GM19239 (cell line): Measurements from ENCODE around the gene LDLRAD2.
"Not testable (repeated sequence)": the region's sequence is repeated elsewhere in the genome, so short reads cannot be mapped to it uniquely, and the experiment has no call there.

Source experiments
- DNase-seq: peaks from one replicate; pipeline ENCODE4 v3.0.0; 2011; ENCODE audit warnings: low spot score; ENCODE audit not compliant: insufficient read length
- FAIRE-seq: peaks from 2 replicates; lab custom pipeline; 2011; peaks lifted over from hg19 to GRCh38; lab: Jason Lieb, UNC

Gene LDLRAD2

DNA sequence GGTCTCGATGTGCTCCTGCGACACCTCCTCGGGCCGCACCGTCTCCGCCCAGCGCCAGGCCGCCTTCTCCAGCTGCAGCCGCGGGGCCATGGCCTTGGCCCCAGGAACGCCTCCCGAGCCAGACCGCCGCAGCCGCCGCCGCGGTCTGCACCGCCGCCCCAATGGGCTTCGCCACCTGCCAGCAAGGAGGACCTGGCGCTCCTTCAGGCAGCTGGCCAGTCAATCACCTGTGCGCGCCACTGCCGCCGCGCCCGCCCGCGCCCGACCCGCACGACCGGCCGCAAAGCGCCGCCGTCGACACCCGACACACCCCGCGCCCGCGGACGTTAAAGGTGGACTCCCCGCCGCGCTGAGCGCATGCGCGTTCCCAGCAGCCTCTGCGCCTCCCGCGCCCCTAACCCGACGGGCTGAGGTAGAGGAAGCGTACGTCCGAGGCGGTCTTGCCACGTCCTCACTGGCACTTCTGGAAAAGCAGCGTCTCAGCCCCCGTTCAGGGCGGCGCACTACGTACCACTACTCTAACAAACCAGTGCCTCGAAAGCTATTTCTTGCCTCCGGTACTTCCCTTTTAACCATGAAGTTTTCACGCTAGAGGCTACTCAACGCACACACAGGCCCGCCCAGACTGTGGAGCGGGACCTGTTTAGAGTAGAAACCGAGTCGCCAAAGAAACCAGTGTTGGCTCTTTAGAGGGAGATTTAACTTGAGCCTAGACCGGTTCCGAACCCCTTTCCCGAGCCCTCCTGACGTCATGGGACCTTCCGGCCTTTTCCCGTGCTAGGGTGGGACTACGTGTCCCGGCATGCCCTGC, 29.0 kb upstream of the LDLRAD2 start, which contains the start of gene USP48:
TSS of gene USP48 (minus strand) at position 282 of the 811 bp plus-strand sequence. CDS start at position 90, 192 bp downstream.
- DNase-seq (peak; percentile 61), FAIRE-seq (peak; percentile 98)

DNA sequence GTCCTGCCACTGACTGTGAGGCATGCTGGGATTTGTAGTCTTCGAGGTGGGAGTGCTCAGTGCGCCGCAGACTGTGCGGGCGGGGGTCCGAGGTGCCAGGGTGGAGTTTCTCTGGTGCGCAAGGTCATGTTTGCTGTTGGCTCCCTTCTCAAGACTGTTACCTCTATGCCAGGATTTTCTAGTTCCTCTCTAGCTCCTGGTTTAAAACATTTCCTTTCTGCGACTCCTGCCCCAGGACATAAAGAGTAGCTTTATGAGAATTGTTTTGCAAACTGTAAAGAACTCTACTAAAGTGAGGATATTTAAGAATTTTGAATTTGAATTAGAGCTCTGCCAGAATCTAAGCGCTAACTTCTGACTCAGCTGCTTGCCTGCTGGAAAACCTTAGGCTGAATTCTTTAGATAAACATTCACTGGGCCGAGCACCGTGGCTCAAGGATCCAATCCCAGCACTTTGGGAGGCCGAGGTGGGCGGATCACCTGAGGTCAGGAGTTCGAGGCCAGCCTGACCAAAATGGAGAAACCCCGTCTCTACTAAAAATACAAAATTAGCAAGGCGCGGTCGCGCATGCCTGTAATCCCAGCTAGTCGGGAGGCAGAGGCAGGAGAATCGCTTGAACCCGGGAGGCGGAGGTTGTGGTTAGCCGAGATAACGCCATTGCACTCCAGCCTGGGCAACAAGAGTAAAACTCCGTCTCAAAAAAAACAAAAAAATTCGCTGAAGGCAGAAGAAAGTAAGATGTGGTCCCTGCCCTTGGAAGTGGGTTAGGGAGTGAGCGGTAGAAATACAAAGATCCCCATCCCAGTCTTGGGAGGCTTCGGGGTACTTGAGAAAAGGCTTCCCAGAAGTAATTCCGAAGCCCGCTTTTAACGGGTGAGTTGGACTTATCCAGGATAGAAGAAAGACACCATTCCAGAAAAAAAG, 28.1 kb upstream of the LDLRAD2 start:
- peak; percentile 75 for DNase-seq
- no peak for FAIRE-seq

DNA sequence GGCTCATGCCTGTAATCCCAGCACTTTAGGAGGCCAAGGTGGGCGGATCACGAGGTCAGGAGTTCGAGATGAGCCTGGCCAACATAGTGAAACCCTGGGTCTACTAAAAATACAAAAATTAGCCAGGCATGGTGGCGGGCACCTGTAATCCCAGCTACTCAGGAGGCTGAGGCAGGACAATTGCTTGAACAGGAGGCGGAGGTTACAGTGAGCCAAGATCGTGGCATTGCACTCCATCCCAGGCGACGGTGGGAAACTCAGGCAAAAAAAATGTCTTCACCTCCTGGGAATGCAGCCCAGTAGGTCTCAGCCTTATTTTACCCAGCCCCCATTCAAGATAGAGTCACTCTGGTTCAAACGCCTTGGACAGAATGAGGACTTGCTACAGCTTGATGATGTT, 26.3 kb upstream of the LDLRAD2 start:
- FAIRE-seq: not testable (repeated sequence)

DNA sequence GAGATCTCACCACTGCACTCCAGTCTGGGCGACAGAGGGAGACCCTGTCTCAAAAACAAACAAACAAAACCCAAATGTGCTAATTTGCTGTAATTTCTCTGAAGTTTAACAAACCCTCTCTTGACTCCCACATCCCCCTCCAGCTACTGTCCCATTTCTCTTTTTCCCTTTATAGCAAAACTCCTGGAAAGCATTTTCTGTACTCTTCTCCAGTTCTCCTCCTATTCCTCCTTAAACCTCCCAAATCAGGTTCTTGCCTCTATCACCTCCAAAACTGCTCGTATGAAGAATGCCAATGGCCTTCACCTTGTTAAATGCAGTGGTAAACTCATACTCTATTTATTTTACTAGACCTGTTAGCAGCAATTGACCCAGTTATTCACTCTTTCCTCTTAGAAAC, 25.4 kb upstream of the LDLRAD2 start:
- DNase-seq: no peak
- FAIRE-seq: no peak

More for the DNA sequence above, 26.3 kb upstream of the LDLRAD2 start:
- DNase-seq: not testable (repeated sequence)

DNA sequence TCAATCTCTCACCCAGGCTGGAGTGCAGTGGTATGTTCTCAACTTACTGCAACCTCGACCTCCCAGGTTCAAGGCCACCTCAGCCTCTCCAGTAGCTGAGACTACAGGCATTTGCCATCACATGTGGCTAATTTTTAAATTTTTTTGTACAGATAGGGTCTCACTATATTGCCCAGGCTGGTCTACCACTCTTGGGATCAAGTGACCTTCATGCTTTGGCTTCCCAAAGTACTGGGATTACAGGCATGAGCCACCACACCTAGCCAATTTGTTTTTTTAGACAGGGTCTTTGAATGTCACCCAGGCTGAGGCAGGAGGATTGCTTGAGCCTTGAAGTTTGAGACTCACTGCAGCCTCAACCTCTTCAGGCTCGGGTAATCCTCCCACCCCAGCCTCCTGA, 19.0 kb upstream of the LDLRAD2 start:
- DNase-seq: no peak
- FAIRE-seq: no peak

DNA sequence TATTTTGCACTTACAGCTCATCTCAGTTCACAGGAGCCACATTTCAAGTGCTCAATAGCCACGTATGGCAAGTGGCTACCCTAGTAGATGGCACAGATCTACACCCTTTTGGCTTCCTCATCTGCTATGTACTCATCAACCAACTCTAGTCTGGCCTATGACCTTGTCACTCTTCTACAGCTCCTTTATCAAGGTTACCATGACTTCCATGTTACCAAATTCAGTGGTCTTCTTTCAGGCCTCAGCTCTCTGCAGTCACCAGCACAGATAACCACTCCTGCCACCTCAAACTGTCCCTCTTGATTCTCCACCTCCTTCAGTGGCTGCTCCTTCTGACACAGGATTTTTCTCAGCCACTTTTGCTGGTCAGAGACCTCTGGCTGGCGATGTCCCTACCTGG, 17.4 kb upstream of the LDLRAD2 start:
- DNase-seq: no peak

DNA sequence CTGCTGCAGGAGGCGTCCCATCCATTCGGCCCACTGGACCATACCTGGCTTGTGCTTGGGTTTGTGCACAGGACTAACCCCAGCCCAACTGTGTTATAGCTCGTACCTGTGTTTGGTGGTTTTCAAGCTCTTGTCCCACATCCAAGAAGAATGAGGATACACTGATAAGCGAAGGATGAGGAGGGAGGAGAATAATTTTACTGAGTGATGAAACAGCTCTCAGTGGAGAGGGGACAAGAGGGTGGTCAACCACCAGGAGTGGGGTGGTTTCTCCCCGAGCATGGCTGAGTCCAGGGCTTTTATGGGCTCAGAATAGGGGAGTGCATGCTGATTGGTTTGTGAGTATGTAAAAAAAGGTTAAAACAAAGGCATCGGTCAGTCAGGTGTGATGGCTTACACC, 17.0 kb upstream of the LDLRAD2 start:
- no peak for FAIRE-seq
- no peak for DNase-seq

More for the DNA sequence above, 17.4 kb upstream of the LDLRAD2 start:
- FAIRE-seq: no peak

DNA sequence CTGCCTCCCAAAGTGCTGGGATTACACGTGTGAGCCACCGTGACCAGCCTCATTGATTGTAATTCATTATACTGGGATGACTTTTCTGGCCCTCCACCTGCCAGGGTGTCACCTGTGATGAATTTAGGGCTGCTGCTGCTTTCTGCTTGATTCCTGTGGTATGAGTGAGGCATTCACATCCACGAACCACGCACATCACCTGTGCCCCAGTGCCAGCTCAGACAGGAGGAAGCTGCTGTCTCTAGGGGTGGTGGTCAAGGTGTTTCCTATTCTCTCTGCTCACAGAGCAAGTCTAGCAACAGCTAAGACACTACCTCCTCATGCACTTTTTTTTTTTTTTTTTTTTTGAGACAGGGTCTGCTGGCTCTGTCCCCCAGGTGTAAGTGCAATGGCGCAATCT, 12.3 kb upstream of the LDLRAD2 start:
- FAIRE-seq: no peak
- DNase-seq: no peak

DNA sequence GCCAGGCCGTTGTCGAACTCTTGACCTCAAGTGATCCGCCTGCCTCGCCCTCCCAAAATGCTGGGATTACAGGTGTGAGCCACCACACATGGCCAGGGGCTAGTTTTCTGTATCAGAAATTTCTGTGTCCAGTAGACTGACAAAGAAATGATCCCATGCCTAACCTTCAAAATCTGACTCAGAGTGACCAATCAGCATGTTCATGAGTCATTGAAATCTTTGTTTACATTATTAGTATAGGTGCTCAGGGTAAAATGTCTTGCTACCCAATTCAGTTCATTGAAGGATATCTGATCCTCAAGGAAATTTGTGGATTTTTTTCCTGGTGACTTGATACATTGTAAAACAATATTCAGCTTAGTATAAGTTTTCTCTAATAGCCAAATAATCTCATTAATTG, 11.0 kb upstream of the LDLRAD2 start:
- DNase-seq (no peak), FAIRE-seq (no peak)

DNA sequence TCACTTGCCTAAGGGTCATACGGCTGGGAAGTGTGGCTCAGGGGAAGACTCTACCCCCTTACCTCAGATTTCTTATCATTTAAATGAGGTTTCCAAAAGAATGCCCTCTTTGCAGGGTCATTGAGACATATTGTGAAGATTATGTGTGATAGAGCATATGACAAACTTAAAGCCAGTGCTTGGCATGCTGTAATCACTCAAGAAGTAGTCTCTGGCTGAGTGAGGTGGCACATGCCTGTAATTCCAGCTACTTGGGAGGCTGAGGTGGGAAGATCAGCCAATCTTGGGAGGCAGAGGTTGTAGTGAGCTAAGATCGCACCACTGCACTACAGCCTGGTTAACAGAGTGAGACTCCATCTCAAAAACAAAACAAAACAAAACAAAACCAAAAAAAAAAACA, 7.5 kb upstream of the LDLRAD2 start:
- no peak for DNase-seq

DNA sequence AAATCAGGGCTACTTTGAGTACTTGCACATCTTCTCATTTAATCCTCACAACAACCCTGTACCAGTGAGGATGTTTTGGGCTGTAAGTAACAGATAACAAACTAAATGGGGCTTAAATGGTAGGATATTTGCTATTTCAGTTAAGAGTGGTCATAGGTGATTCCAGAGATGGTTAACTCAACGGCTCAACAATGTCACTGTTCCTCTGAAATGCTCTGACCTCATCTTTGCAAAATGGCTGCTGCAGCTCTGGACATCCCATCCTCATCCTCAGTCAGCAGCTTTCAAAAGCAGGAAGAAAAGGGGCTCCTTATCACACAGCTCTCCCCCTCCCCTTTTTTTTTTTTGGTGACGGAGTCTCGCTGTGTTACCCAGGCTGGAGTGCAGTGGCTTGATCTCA, 1.5 kb downstream of the LDLRAD2 start:
- FAIRE-seq (no peak), DNase-seq (no peak)

More for the DNA sequence above, 7.5 kb upstream of the LDLRAD2 start:
- no peak for FAIRE-seq

DNA sequence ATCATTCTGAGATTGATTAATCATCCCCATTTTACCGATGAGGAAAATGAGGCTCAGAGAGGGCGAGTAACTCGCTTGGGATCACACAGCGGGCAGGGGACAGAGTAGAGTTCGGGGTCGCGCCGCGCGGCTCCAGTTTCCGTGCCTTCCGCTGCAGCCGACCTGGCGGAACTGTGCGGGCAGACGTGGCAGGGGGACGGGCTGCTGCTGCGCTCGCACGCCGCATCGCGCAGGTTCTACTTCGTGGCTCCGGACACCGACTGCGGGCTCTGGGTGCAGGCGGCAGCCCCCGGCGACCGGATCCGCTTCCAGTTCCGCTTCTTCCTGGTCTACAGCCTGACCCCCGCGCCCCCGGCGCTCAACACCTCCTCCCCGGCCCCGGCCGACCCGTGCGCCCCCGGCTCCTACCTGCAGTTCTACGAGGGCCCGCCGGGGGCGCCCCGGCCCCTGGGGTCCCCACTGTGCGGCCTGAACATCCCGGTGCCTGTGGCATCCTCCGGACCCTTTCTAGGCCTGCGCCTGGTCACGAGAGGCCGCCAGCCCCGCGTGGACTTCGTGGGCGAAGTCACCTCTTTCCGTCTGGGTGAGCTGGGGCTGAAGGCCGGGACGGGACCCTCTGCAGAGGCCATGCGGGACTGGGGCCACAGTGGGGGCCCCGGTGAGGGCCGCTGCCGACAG, 2.3 kb downstream of the LDLRAD2 start:
- FAIRE-seq (no peak), DNase-seq (peak; percentile 66)

DNA sequence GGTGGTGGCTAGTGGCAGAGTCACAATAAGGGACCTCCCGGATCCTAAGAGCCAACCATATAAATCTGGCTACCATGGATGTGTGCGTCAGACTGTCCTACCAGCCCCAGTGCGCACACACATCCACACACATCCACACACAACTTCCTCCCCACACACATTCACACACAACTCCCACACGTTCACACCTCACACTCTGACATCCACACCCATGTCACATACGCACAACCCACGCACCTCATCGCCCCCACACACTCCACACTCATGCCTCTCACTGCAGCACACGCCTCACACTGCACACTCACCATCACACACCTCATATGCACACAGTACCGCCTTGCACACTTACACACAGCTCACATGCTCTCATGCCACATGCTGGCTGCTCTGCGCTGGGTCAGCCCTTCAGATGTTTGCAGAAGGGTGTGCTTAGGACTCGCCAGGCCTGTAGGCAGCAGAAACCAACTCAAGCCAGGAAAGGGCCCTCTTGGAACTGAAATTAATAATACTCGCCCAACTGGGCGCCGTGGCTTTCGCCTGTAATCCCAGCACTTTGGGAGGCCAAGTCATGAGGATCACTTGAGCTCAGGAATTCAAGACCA, 3.0 kb downstream of the LDLRAD2 start:
- DNase-seq (no peak), FAIRE-seq (no peak)

DNA sequence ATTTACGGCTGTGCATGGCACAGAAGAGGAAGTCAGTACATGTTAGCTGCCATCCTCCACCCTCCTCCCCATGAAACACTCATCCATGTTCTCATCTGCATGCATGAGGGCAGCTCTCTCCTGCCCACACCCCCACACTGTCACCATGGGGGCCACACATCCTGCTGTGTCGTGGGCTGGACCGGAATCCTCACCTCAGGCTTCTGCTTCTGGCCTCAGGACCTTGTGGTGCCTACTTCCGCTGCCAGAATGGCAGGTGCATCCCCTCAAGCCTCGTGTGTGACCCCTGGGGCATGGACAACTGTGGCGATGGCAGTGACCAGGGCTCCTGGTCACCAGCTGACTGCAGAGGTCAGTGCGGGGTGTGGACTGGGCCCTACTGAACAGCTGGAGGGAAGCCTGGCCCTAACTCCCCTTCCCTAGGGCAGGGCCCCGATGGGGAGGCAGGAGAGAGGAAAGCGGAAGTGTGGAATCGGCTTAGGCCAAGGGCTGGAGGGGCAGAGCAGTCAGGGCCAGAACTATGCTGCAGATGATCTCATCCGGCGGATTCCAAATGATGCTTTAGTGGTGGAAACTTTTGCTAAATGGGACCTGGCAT, 3.8 kb downstream of the LDLRAD2 start:
- peak; percentile 4 for DNase-seq
- no peak for FAIRE-seq

DNA sequence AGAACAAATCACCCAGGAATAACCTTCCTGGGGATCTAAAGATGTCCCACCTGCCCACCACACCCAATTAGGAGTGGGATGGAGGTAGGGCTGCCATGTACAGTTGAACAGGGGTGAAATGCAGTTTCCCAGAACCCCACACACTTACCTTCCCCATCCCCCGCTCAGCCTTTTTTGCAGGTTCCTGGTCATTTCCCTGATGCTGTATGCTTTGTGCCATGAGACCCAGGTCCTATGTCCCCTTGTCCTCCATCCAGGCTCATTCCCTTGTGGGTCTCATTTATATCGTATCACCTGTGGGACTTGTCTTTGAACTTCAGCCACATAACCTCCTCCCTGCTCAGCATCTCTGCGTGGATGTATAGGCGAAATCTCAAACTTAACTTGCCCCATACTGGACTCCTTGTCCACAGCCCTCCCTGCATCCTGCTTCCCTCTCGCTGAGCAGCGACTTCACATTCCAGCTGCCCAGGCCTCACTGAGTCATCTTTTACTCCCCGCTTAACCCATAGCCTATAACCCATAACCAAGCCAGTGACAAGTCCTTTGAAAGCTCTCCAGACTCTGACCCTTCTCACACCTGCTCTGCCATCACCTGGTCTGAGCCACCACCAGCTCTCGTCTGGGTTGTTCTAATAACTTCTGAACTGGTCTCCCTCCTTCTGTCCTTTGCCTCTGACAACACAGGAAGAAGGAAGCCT, 4.7 kb downstream of the LDLRAD2 start:
- DNase-seq: no peak
- FAIRE-seq: no peak

DNA sequence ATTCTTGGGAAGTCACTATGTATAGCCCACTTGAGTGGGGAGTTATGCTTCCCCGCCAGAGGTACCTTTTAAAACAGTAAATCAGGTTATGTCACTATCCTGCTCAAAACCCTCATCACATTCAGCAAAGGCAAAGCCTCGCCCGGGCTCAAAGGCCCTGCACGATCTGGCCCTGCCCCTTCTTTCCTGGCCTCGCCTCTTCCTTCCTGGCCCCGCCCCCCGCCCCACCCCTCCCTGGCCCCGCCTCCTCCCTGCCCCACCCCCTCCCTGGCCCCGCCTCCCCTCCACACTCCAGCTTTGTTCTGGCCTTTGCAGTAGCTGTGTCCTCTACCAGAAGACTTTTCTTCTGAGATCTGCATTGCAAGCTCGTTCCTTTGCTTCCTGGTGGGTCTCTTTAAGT, 6.6 kb downstream of the LDLRAD2 start:
- peak; percentile 45 for FAIRE-seq
- DNase-seq: peak; percentile 80

DNA sequence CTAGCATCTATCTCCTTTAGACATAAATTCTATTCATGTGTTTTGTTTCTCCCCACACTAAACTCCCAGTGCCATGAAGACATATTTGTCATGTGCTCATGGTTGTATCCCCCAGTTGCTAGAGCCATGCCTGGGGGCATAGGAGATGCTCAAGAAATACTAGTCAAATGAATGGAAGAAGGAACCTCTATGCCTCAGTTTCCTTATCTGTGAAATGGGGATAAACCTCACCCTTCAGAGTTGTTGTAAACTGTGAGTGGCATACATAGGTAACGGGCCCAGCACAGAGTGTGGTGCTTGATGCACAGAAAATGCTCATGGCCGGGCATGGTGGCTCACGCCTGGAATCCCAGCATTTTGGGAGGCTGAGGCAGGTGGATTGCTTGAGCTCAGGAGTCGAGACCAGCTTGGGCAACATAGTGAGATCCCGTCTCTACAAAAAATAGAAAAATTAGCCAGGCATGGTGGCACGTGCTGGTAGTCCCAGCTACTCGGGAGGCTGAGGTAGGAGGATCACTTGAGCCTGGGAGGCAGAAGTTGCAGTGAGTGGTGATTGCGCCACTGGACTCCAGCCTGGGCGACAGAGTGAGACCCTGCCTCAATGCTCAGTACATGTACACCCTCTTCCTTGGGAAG, 8.7 kb downstream of the LDLRAD2 start:
- DNase-seq (no peak), FAIRE-seq (no peak)

DNA sequence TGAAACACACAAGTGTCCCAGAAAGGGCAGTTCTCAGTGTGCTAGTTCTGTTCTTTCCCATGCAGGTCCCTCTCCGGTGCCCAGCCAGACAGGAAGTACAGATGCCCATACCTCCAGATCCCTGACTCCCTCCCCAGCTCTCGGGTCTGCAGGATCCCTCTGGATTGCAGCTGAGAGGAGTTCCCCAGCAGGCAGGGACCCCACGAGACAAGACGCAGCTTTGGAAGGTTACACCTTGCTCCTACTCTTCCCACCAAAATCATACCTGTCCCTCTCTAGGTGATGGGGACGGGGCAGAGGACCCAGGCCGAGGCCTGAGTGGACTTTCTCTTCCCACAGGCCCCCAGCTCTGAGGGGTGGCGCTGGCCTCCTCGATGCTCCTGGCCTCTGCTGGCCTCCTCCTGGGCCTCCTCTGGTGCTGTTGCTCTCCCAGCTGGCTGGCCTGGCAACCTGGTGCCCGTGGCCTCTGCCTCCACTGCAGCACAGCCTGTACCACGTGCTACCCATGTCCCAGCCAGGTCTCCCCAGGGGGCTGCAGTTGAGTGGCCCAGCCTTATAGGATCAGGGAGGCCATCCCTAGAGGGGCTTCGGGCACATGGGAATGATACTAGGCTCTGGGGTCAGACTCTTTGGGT, 9.4 kb downstream of the LDLRAD2 start:
- FAIRE-seq: no peak

More for the DNA sequence above, 9.4 kb downstream of the LDLRAD2 start:
- DNase-seq: no peak
